ENCODE measurements around the gene GSTO1. TPM values are rescaled to one million over a fixed set of nuclear protein-coding genes. Genes with fewer than 3 reads are reported as not detected.
"Not testable (repeated sequence)": the region's sequence is repeated elsewhere in the genome, so short reads cannot be mapped to it uniquely, and the experiment has no call there.

Gene GSTO1
- polyA plus RNA-seq, 1 donor from 2014 or later, result 3.5 TPM

GRCh38 chr10:104240078-104240477 lies 14.6 kb upstream of the GSTO1 start:
- Histone ChIP-seq H3K79me2 (replicated peaks; ENCODE audit: insufficient read depth, low read length) (no peaks in the 10 kb centered on the region), H4K20me1 (ENCODE audit: insufficient read depth) (no peaks in the 10 kb centered on the region), H3K4me3 (ENCODE audit: low read length) (no peak overlapping the region), H3K4me2 (ENCODE audit: low read length) (no peak overlapping the region), H3K27ac (ENCODE audit: low read length) (no peak overlapping the region), H3K36me3 (ENCODE audit: insufficient read depth, low read length) (no peaks in the 10 kb centered on the region), H2AFZ (ENCODE audit: low read depth, low read length) (no peak overlapping the region), H3K27me3 (ENCODE audit: insufficient read depth, low read depth, low read length) (no peaks in the 10 kb centered on the region), H3F3A (ENCODE audit: insufficient read depth, low read length, poor library complexity, severe bottlenecking) (no peaks in the 10 kb centered on the region), H3K9me3 (ENCODE audit: low read length) (no peaks in the 10 kb centered on the region), H3K9me2 (ENCODE audit: insufficient read depth, low read length) (no peaks in the 10 kb centered on the region), H3K9ac (ENCODE audit: low read length) (no peak overlapping the region)
- TF ChIP-seq POLR2AphosphoS5 (IDR thresholded peaks at IDR 0.05), result no peak

GRCh38 chr10:104242545-104242944 lies 12.1 kb upstream of the GSTO1 start:
- Histone ChIP-seq H3K9ac (ENCODE audit: low read length) (no peak overlapping the region), H3K9me2 (ENCODE audit: insufficient read depth, low read length) (no peaks in the 10 kb centered on the region), H3F3A (ENCODE audit: insufficient read depth, low read length, poor library complexity, severe bottlenecking) (no peaks in the 10 kb centered on the region), H2AFZ (ENCODE audit: low read depth, low read length) (no peak overlapping the region), H3K27me3 (ENCODE audit: insufficient read depth, low read depth, low read length) (no peaks in the 10 kb centered on the region), H3K4me3 (ENCODE audit: low read length) (no peak overlapping the region), H3K36me3 (ENCODE audit: insufficient read depth, low read length) (no peaks in the 10 kb centered on the region), H3K79me2 (replicated peaks; ENCODE audit: insufficient read depth, low read length) (no peaks in the 10 kb centered on the region), H3K9me3 (ENCODE audit: low read length) (no peaks in the 10 kb centered on the region), H3K4me2 (ENCODE audit: low read length) (no peak overlapping the region), H3K27ac (ENCODE audit: low read length) (no peak overlapping the region), H4K20me1 (ENCODE audit: insufficient read depth) (no peaks in the 10 kb centered on the region)
- TF ChIP-seq CTCF (IDR thresholded peaks at IDR 0.05; ENCODE audit: poor library complexity, severe bottlenecking) (no peak), RAD21 (conservative IDR thresholded peaks at IDR 0.05) (no peak)

- H3K4me3 ChIP-seq (ENCODE audit: low read length); H3F3A ChIP-seq (ENCODE audit: insufficient read depth, low read length, poor library complexity, severe bottlenecking); H3K27ac ChIP-seq (ENCODE audit: low read length); H3K79me2 ChIP-seq (replicated peaks; ENCODE audit: insufficient read depth, low read length); H3K36me3 ChIP-seq (ENCODE audit: insufficient read depth, low read length); H3K27me3 ChIP-seq (ENCODE audit: insufficient read depth, low read depth, low read length); H3K9me2 ChIP-seq (ENCODE audit: insufficient read depth, low read length); H3K9me3 ChIP-seq (ENCODE audit: low read length); H3K4me2 ChIP-seq (ENCODE audit: low read length); H4K20me1 ChIP-seq (ENCODE audit: insufficient read depth); H3K9ac ChIP-seq (ENCODE audit: low read length); H2AFZ ChIP-seq (ENCODE audit: low read depth, low read length): not testable (repeated sequence)
Observed at GRCh38 chr10:104243009-104243408, 11.7 kb upstream of the GSTO1 start.

GRCh38 chr10:104243512-104243911 lies 11.2 kb upstream of the GSTO1 start:
- Histone ChIP-seq H3K9me3 (ENCODE audit: low read length) (no peaks in the 10 kb centered on the region), H2AFZ (ENCODE audit: low read depth, low read length) (no peak overlapping the region), H3K4me2 (ENCODE audit: low read length) (no peak overlapping the region), H4K20me1 (ENCODE audit: insufficient read depth) (no peaks in the 10 kb centered on the region), H3F3A (ENCODE audit: insufficient read depth, low read length, poor library complexity, severe bottlenecking) (no peaks in the 10 kb centered on the region), H3K27ac (ENCODE audit: low read length) (no peak overlapping the region), H3K27me3 (ENCODE audit: insufficient read depth, low read depth, low read length) (no peaks in the 10 kb centered on the region), H3K36me3 (ENCODE audit: insufficient read depth, low read length) (no peaks in the 10 kb centered on the region), H3K4me3 (ENCODE audit: low read length) (no peak overlapping the region), H3K79me2 (replicated peaks; ENCODE audit: insufficient read depth, low read length) (no peaks in the 10 kb centered on the region), H3K9me2 (ENCODE audit: insufficient read depth, low read length) (no peaks in the 10 kb centered on the region), H3K9ac (ENCODE audit: low read length) (no peak overlapping the region)
- TF ChIP-seq MXI1 (conservative IDR thresholded peaks at IDR 0.05; ENCODE audit: poor library complexity, severe bottlenecking), result no peak
- no peak for TF ChIP-seq RAD21 (conservative IDR thresholded peaks at IDR 0.05)
- no peak for TF ChIP-seq EZH2 (IDR thresholded peaks at IDR 0.05; ENCODE audit: borderline replicate concordance, insufficient read depth, low read length, poor library complexity, severe bottlenecking)
- no peak for TF ChIP-seq POLR2AphosphoS5 (IDR thresholded peaks at IDR 0.05)
- no peak for TF ChIP-seq SMC3 (conservative IDR thresholded peaks at IDR 0.05; ENCODE audit: poor library complexity)
- TF ChIP-seq TAF1 (IDR thresholded peaks at IDR 0.05; ENCODE audit: low read depth), result no peak
- TF ChIP-seq REST (IDR thresholded peaks at IDR 0.05; ENCODE audit: borderline replicate concordance), result no peak
- TF ChIP-seq CTCF (IDR thresholded peaks at IDR 0.05; ENCODE audit: poor library complexity, severe bottlenecking), result no peak
- TF ChIP-seq EP300 (conservative IDR thresholded peaks at IDR 0.05; ENCODE audit: poor library complexity, severe bottlenecking), result no peak

All from neural cell (in vitro differentiated cells).